Heart right ventricle (tissue), 16 donors: ENCODE data around the gene OAF. TPM values are rescaled to one million over a fixed set of nuclear protein-coding genes. Genes with fewer than 3 reads are reported as not detected.

Experiments used
- ATAC-seq, 8 donors: fragments of 200-7000 bp; cut with Tn5 transposase; one replicate each; pipeline ENCODE4 v1.9.1; 2020; ENCODE audit warnings: mild to moderate bottlenecking in 8 of 8, moderate library complexity in 8 of 8, moderate number of reproducible peaks in 1 of 8
- DNase-seq, 2 donors: peaks; one replicate each; pipeline ENCODE4 v3.0.0-alpha.2; 2020
- H3K27ac ChIP-seq, 10 donors: fragments of 200-600 bp; sonication (generic) in 2 of 10; one replicate each; pipeline versions ENCODE4 v1.5.0 to v1.8.0; 2020 to 2022; ENCODE audit warnings: mild to moderate bottlenecking in 3 of 10
- H3K27me3 ChIP-seq, 7 donors: fragments of 200-600 bp; one replicate each; pipeline ENCODE4 v1.8.0; 2021 to 2022; ENCODE audit warnings: mild to moderate bottlenecking in 2 of 7
- H3K36me3 ChIP-seq, 9 donors: fragments of 200-600 bp; sonication (generic) in 1 of 9; one replicate each; pipeline versions ENCODE4 v1.5.0 to v1.8.0; 2020 to 2022; ENCODE audit warnings: mild to moderate bottlenecking in 2 of 9
- H3K4me1 ChIP-seq, 9 donors: fragments of 200-600 bp; sonication (generic) in 1 of 9; one replicate each; pipeline versions ENCODE4 v1.5.0 to v1.8.0; 2020 to 2022; ENCODE audit warnings: mild to moderate bottlenecking in 4 of 9
- H3K4me3 ChIP-seq, 10 donors: fragments of 200-600 bp; sonication (generic) in 2 of 10; one replicate each; pipeline versions ENCODE4 v1.5.0 to v1.8.0; 2020 to 2022; ENCODE audit warnings: mild to moderate bottlenecking in 7 of 10, moderate library complexity in 2 of 10
- H3K9me3 ChIP-seq, 11 donors: fragments of 200-600 bp in 10 of 11; sonication (generic) in 2 of 11; one replicate each; pipeline versions ENCODE4 v1.5.0 to v1.8.0; 2013 to 2022; ENCODE audit warnings: mild to moderate bottlenecking in 2 of 11, control low read depth in 1 of 11, moderate library complexity in 1 of 11
- WGBS, 2 donors: extraction: QIAGEN DNeasy Blood & Tissue Kit; methylation state at CpG; one replicate each; pipeline ENCODE4 v1.1.7; 2013; ENCODE audit warnings: inconsistent platforms in 1 of 2; 5-methylcytosine and 5-hydroxymethylcytosine counted together
- intact Hi-C, 10 donors: fragments of 100-400 bp; cut with DNase I; formaldehyde crosslinking; loops; one replicate each; pipeline versions ENCODE4 v1.11.1 to v1.14.2; 2022
- long read RNA-seq, 3 donors: library from polyadenylated mRNA; unstranded; transcript quantifications; one replicate each; pipeline ENCODE4 v2.0.0, GENCODE V29; 2020 to 2021
- polyA plus RNA-seq, 2 donors: library from polyadenylated mRNA; stranded (reverse); fragments of 200-250 nt; gene quantifications; one replicate each; pipeline ENCODE4 v1.2.3, GENCODE V29; 2013
- total RNA-seq, 10 donors: library from RNA; stranded (reverse); fragmentation: NEBNext Ultra II Directional in 3 of 10; extraction: Animal tissue kit (Norgen Biotek cat#: 25700) in 3 of 10; gene quantifications; one replicate each; pipeline versions ENCODE4 v1.2.1 to v1.2.4, GENCODE V29; 2021 to 2023
- TF ChIP-seq, protein P1 (sequence below), 9 donors: fragments of 200-600 bp; sonication (generic) in 2 of 9; IDR thresholded peaks; one replicate each; pipeline versions ENCODE4 v1.5.0 to v1.8.0; 2021 to 2022; ENCODE audit warnings: antibody characterized with exemption in 9 of 9, mild to moderate bottlenecking in 5 of 9, moderate library complexity in 1 of 9
- donor health status: Arrhythmogenic right ventricular cardiomyopathy.
- donor health status: ischemic (EF 13 %, LVEDD 7.1; RV severe dilation, severe dysfunction).
- donor health status: healthy with polysubstance abuse.
- donor health status: DM: no; HTN: yes; CAD: no.
- donor health status: DM: no; HTN: no; CAD: no.
- donor health status: ischemic (EF 25% LVEDD 6.9; RV normal size, moderate dysfunction).
- donor health status: ischemic (EF 25% LVEDD 5.7; RV mildly dilated, moderate dysfunction).
- donor health status: healthy.
- donor health status: DM: yes; HTN: yes; CAD: no.
- donor health status: Ischemic cardiomyopathy.
- donor health status: ischemic (EF 35%, LVEDD 5.7; RV mildly dilated, moderate dysfunction).
- donor health status: nonischemic (EF 11% LVEDD 7.7; RV severe dilation, severe dysfunction).
- donor health status: DM: yes; HTN: yes; CAD: no.
- donor health status: PGD.
- donor health status: ischemic (EF 29% LVEDD 5.4; RV normal size, mild dysfunction).
- donor health status: nonischemic (EF 23%, LVEDD 6.1; RV moderate dilation, normal function).

OAF gene
- total RNA-seq, result 10 to 100 TPM in 7 of 10 donors, 1 to 10 TPM in 3; 8.4 to 41.6 (median 13.8) TPM
- 10 to 100 TPM; 20.2 to 40.5 TPM for polyA plus RNA-seq
- long read RNA-seq, donor 1, transcript OAF-201 (4 exons, 2,525 nt), result major isoform, 47 of 57 reads
- long read RNA-seq, donor 1, partial matches to known transcripts, result 0 of 57 reads
- long read RNA-seq, donor 1, other reads (novel, unspliced or antisense), result 8 of 57 reads
- long read RNA-seq, donor 2, transcript OAF-201 (4 exons, 2,525 nt), result major isoform, 27 of 33 reads
- long read RNA-seq, donor 2, partial matches to known transcripts, result 1 of 33 reads
- long read RNA-seq, donor 2, other reads (novel, unspliced or antisense), result 4 of 33 reads
- long read RNA-seq, donor 3, partial matches to known transcripts, result 2 of 6 reads
- long read RNA-seq, donor 3, other reads (novel, unspliced or antisense), result 2 of 6 reads

DNA sequence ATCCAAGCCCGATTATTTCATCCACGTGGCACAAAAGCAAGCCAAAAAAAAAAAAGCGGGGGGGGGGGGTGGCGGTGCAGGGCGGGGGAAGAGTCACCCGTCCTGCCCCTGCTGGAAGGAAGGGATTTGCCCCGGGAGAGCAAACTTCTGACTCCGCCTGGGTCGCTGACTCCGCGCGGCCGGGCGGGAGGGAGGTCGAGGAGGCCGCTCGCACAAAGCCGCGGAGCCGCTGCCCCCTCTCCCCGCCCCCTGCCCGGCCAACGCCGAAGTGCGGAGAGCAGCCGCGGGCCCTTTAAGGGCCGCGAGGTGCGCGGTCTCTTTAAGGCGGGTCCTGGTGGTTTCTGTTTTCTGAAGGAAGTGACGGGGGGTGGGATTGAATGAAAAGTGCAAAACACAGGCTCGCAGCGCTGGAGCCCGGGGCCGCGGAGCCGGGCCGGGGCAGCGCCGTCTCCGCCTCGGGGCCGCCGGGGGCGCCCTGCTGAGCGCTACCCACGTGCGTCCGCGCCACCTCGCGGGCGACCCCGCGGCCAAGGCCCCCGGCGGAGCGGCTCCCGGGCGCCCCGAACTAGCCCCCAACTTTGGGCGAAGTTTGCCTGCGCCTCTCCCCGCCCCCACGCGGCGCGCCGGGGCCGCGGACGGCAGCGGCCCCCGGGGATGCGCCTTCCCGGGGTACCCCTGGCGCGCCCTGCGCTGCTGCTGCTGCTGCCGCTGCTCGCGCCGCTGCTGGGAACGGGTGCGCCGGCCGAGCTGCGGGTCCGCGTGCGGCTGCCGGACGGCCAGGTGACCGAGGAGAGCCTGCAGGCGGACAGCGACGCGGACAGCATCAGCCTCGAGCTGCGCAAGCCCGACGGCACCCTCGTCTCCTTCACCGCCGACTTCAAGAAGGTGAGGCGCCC is at the start of gene OAF:
Gene OAF (plus strand): TSS at position 407 of the 896 bp plus-strand sequence. CDS start 248 bp downstream, at position 655.
- Histone ChIP-seq H3K4me1 (peaks cover 4 to 71% (median 49%) of the 10 kb centered on the region in 9 donors), H3K4me3 (peak within 1 kb of the TSS; percentile 55 to 89 (median 76)), H3K9me3 (no peaks in the 10 kb centered on the region), H3K27me3 (peaks cover 0 to 7% (median 0%) of the 10 kb centered on the region in 7 donors), H3K27ac (peak within 1 kb of the TSS; percentile 61 to 92 (median 84)), H3K36me3 (peaks cover 0 to 10% (median 0%) of the 10 kb centered on the region in 9 donors)
- TF ChIP-seq, protein P1, sequence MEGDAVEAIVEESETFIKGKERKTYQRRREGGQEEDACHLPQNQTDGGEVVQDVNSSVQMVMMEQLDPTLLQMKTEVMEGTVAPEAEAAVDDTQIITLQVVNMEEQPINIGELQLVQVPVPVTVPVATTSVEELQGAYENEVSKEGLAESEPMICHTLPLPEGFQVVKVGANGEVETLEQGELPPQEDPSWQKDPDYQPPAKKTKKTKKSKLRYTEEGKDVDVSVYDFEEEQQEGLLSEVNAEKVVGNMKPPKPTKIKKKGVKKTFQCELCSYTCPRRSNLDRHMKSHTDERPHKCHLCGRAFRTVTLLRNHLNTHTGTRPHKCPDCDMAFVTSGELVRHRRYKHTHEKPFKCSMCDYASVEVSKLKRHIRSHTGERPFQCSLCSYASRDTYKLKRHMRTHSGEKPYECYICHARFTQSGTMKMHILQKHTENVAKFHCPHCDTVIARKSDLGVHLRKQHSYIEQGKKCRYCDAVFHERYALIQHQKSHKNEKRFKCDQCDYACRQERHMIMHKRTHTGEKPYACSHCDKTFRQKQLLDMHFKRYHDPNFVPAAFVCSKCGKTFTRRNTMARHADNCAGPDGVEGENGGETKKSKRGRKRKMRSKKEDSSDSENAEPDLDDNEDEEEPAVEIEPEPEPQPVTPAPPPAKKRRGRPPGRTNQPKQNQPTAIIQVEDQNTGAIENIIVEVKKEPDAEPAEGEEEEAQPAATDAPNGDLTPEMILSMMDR (IDR thresholded peaks at IDR 0.05), result peak in 6 of 9 donors; percentile 11 to 48 (median 40)
- intact Hi-C loops, result loop anchor here in 2 of 10 donors (2.0 to 5.0 kb wide), 2 partner anchors 24 to 39 kb away; no protein-coding TSS in a partner anchor
- ATAC-seq, result peak; percentile 81 to 90 (median 84)
- peak; percentile 77 to 82 for DNase-seq
- WGBS, 2 donors, result 1% methylated on average over 91 to 105 of the region's 108 CpGs

DNA sequence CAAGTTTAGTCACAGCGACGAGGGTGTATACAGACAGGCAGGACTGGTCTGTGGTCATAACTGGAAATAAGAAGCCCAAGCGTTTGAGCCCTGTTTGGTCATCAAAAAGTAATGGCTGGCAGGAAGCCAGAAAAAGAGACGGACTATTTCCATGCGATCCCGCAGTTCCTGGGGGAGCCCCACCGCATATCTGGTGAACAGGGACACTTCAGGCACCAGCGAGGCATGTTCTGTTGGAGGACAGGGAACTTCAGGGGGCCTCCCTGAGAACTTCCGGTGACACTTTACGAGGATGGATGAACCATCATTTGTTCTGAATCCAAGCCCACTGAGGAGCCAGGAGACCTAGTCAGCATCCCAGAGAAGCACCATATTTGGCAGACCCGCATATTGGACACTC is 43.2 kb upstream of the OAF start:
- Histone ChIP-seq H3K27ac (no peak overlapping the region), H3K4me3 (no peak overlapping the region), H3K9me3 (peaks cover 0 to 19% (median 0%) of the 10 kb centered on the region in 11 donors), H3K27me3 (peaks cover 0 to 98% (median 59%) of the 10 kb centered on the region in 7 donors), H3K36me3 (no peaks in the 10 kb centered on the region), H3K4me1 (peaks cover 3 to 24% (median 17%) of the 10 kb centered on the region in 9 donors)
- DNase-seq (no peak), ATAC-seq (no peak)
- 69 to 75% methylated on average over 11 of the region's 11 CpGs for WGBS, 2 donors
- TF ChIP-seq, protein P1 (IDR thresholded peaks at IDR 0.05), result no peak
- intact Hi-C loops, result loop anchor here in 1 of 10 donors (2.0 kb wide), 1 partner anchor 135 kb away; no protein-coding TSS in a partner anchor

DNA sequence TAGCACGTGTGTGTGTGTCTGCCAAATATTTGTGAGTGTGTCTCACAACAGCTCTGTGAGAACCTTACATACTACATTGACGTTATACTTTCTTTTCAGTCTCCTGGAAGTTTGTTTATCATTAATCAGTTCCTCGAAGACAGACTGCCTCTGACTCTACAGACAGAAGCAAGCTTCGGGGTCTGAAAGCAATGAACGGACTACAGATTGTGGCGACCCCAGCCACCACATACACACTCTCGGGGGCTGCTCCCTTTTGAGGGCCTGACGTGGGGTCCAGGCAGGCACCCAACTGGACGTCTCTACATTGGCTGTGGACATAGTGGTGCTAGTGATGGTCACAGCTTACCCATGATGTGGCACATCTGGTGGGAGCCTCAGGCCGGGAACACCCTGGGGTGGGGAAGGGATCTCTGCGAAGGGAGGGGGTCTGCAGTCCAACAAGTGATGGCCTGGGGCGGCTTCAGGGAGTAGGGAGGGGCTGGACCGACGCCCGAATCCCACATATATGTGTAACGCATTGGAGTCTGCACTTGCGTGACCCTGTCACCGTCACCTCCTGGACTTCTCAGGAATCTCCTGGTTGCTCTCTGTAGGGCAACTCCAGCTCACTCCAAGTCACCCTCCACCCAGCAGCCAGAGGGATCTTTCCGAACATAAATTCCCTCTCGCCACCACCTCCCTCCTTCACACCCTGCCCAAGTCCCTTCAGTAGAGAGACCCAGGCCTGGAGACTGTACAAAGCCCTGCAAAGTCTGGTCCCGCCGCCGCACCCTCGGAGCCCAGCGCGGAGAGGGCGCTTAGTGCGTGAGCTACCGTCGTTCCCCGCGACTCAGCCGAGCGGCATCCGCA is 42.5 kb upstream of the OAF start:
- peaks cover 0 to 19% (median 0%) of the 10 kb centered on the region in 11 donors for H3K9me3 ChIP-seq
- no peaks in the 10 kb centered on the region for H3K36me3 ChIP-seq
- peaks cover 0 to 100% (median 64%) of the 10 kb centered on the region in 7 donors for H3K27me3 ChIP-seq
- WGBS, 2 donors, result 34% methylated on average over 35 of the region's 35 CpGs
- TF ChIP-seq, protein P1 (IDR thresholded peaks at IDR 0.05), result no peak
- DNase-seq (no peak), ATAC-seq (peak in 1 of 8 donors; percentile 24)
- intact Hi-C loops, result loop anchor here in 1 of 10 donors (2.0 kb wide), 1 partner anchor 134 kb away; no protein-coding TSS in a partner anchor
- H3K27ac ChIP-seq, result peak overlapping the region in 6 of 10 donors; percentile 26 to 53 (median 42)
- peaks cover 3 to 31% (median 17%) of the 10 kb centered on the region in 9 donors for H3K4me1 ChIP-seq
- peak overlapping the region; percentile 27 to 62 (median 56) for H3K4me3 ChIP-seq
